Colonic mucosa (tissue), 4 donors: ENCODE data around the gene ISG15. TPM values are rescaled to one million over a fixed set of nuclear protein-coding genes. Genes with fewer than 3 reads are reported as not detected.
"Not testable (repeated sequence)": the region's sequence is repeated elsewhere in the genome, so short reads cannot be mapped to it uniquely, and the experiment has no call there.

Source experiments
- DNase-seq: peaks from one replicate; pipeline ENCODE4 v3.0.0-alpha.2; 2020
- H3K27ac ChIP-seq: fragments of 200-600 bp; one replicate; pipeline ENCODE4 v1.8.0; 2021
- H3K27me3 ChIP-seq: fragments of 200-600 bp; one replicate; pipeline ENCODE4 v1.8.0; 2021
- H3K36me3 ChIP-seq: fragments of 200-600 bp; one replicate; pipeline ENCODE4 v1.8.0; 2021
- H3K4me1 ChIP-seq: fragments of 200-600 bp; one replicate; pipeline ENCODE4 v1.8.0; 2021; ENCODE audit warnings: mild to moderate bottlenecking
- H3K4me3 ChIP-seq: fragments of 200-600 bp; one replicate; pipeline ENCODE4 v1.8.0; 2021
- H3K9ac ChIP-seq, 2 donors: one replicate each; pipeline ENCODE4 v1.7.0; 2013; ENCODE audit warnings: control low read depth in 2 of 2, low read depth in 2 of 2, low read length in 2 of 2
- H3K9me3 ChIP-seq: fragments of 200-600 bp; one replicate; pipeline ENCODE4 v1.8.0; 2021
- intact Hi-C: fragments of 100-400 bp; cut with DNase I; formaldehyde crosslinking; loops from one replicate; pipeline ENCODE4 v1.14.1; 2022
- total RNA-seq, 2 donors: library from RNA; stranded (reverse); fragmentation: NEBNext Ultra II Directional in 1 of 2; extraction: Animal tissue kit (Norgen Biotek cat#: 25700) in 1 of 2; gene quantifications; one replicate each; pipeline ENCODE4 v1.2.1, GENCODE V29; 2021
- TF ChIP-seq, protein P1 (sequence below): fragments of 200-600 bp; IDR thresholded peaks from one replicate; pipeline ENCODE4 v1.8.0; 2022; ENCODE audit warnings: antibody characterized with exemption, mild to moderate bottlenecking
- donor health status: healthy.
- donor health status: DM: no; HTN: no; CAD: no.
- donor health status: DM: no; HTN: no; CAD: no.

ISG15 gene
- total RNA-seq, 2 donors from 2014 or later, result 21.9 to 25.2 TPM

DNA sequence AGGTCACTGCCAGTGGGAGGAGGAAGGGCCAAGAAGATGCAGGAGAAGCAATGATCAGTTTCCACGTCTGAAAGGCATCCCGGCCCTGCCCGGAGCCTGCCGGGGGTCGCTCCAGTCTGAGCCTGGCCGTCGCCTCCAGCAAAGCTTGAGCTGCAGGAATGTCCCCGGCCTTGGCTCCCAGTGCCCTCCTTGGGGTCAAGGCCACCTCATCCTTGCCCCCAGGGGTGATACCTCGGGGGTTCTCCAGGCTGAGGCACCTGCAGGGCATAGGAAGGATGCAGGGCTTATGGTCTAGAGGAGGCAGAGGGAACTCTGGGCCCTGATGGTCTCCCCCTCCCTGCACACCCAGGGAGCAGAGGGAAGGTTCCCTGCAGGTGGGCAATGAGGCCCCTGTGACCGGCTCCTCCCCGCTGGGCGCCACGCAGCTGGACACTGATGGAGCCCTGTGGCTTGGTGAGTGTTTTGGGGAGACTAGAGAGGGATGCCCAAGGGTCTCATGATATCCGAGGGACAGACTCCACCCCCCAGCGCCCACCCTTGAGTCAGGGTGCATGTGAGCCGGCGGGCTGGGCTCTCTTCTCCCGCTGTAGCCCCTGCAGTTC is 40.9 kb downstream of the ISG15 start:
- Histone ChIP-seq H3K4me3 (no peak overlapping the region), H3K9ac (no peak overlapping the region), H3K9me3 (no peaks in the 10 kb centered on the region), H3K27ac (no peak overlapping the region), H3K36me3 (no peaks in the 10 kb centered on the region), H3K4me1 (peaks cover 6% of the 10 kb centered on the region), H3K27me3 (peaks cover 14% of the 10 kb centered on the region)
- intact Hi-C loops, result no loop called here
- no peak for DNase-seq
- TF ChIP-seq, protein P1, sequence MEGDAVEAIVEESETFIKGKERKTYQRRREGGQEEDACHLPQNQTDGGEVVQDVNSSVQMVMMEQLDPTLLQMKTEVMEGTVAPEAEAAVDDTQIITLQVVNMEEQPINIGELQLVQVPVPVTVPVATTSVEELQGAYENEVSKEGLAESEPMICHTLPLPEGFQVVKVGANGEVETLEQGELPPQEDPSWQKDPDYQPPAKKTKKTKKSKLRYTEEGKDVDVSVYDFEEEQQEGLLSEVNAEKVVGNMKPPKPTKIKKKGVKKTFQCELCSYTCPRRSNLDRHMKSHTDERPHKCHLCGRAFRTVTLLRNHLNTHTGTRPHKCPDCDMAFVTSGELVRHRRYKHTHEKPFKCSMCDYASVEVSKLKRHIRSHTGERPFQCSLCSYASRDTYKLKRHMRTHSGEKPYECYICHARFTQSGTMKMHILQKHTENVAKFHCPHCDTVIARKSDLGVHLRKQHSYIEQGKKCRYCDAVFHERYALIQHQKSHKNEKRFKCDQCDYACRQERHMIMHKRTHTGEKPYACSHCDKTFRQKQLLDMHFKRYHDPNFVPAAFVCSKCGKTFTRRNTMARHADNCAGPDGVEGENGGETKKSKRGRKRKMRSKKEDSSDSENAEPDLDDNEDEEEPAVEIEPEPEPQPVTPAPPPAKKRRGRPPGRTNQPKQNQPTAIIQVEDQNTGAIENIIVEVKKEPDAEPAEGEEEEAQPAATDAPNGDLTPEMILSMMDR, result no peak

DNA sequence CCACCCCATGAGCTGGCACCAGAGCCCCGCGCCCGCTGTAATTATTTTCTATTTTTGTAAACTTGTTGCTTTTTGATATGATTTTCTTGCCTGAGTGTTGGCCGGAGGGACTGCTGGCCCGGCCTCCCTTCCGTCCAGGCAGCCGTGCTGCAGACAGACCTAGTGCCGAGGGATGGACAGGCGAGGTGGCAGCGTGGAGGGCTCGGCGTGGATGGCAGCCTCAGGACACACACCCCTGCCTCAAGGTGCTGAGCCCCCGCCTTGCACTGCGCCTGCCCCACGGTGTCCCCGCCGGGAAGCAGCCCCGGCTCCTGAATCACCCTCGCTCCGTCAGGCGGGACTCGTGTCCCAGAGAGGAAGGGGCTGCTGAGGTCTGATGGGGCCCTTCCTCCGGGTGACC is 41.7 kb downstream of the ISG15 start:
- Histone ChIP-seq H3K27me3 (peaks cover 22% of the 10 kb centered on the region), H3K36me3 (no peaks in the 10 kb centered on the region), H3K9ac (no peak overlapping the region), H3K27ac (no peak overlapping the region), H3K4me3 (no peak overlapping the region), H3K9me3 (no peaks in the 10 kb centered on the region), H3K4me1 (peaks cover 11% of the 10 kb centered on the region)
- no peak for DNase-seq
- TF ChIP-seq, protein P1, result no peak
- intact Hi-C loops, result no loop called here

DNA sequence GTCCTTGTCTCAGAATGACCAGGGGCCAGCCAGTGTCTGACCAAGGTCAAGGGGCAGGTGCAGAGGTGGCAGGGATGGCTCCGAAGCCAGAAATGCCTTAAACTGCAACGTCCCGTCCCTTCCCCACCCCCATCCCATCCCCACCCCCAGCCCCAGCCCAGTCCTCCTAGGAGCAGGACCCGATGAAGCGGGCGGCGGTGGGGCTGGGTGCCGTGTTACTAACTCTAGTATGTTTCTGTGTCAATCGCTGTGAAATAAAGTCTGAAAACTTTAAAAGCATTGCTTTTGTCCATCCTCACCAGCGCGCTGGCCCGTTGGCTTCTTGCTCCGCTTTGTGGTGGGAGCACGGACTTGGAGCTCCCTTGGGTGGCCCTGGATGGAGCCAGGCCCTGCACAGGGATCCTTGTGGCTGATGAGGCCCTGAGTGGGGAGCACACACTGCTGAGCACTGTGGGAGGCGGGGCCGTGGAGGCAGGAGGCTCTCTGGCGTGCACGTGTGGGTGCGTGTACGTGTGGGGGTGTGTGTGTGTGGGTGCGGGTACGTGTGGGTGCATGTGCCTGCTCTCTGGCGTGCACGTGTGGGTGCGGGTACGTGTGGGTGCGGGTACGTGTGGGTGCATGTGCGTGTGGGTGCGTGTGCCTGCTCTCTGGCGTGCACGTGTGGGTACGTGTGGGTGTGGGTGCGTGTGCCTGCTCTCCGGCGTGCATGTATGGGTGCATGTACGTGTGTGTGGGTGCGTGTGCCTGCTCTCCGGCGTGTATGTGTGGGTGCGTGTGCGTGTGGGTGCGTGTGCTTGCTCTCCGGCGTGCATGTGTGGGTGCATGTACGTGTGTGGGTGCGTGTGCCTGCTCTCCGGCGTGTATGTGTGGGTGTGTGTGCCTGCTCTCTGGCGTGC is 42.8 kb downstream of the ISG15 start:
- Histone ChIP-seq H3K27me3 (peaks cover 33% of the 10 kb centered on the region), H3K9ac (no peak overlapping the region), H3K4me1 (peaks cover 12% of the 10 kb centered on the region), H3K4me3 (no peak overlapping the region), H3K9me3 (no peaks in the 10 kb centered on the region), H3K27ac (no peak overlapping the region), H3K36me3 (no peaks in the 10 kb centered on the region)
- TF ChIP-seq, protein P1, result no peak
- no peak for DNase-seq
- intact Hi-C loops, result no loop called here

DNA sequence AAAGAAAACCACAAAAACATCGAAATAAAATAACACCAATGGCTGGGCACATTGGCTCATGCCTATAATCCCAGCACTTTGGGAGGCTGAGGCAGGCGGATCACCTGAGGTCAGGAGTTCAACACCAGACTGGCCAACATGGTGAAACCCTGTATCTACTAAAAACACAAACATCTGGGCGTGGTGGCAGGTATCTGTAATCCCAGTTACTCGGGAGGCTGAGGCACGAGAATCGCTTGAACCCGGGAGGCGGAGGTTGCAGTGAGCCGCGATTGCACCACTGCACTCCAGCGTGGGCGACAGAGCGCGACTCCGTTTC is 44.4 kb downstream of the ISG15 start:
- H3K9me3 ChIP-seq, H3K36me3 ChIP-seq, H3K27ac ChIP-seq, intact Hi-C loops, H3K4me3 ChIP-seq, DNase-seq, H3K9ac ChIP-seq: not testable (repeated sequence)
- Histone ChIP-seq H3K4me1 (peaks cover 12% of the 10 kb centered on the region), H3K27me3 (peaks cover 46% of the 10 kb centered on the region)

DNA sequence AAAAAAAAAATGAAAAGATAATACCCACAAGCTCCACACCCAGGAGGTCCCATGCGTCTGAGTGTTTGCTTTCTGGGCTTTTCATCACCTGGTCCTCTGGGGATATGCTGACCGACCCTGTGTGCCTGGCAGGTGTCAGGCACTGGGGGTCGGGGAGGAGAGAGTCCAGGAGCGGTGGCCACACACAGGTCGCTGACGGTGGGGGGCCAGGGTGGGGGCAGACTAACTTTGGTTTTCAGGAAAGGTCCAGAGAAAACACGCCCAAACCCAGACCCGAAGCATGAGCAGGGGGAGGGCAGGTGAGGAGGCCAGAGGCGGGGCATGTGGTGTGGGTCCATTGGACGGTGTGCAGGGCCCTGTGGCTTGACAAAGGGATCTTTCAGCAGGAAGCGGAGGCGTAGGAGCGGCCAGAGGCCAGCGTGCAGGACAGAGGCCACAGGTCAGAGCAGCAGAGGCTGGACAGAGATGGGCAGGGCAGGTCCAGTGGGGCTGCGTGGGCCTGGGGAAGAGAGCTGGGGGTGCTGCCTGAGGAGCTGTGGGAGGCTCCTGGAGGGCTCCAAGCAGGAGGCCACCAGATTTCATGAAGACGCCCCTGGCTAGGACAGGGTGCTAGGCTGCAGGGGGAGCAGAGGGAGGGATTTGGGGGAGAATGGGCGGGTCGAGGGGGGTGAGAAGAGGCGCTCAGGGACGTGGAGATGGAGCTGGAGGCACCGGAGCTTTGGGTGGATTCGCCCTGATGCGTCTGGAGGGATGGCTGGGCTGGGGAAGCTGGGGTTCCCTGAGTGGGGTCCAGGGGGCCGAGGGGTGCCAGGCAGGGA is 45.0 kb downstream of the ISG15 start:
- Histone ChIP-seq H3K9ac (no peak overlapping the region), H3K36me3 (no peaks in the 10 kb centered on the region), H3K27ac (no peak overlapping the region), H3K27me3 (peaks cover 51% of the 10 kb centered on the region), H3K4me1 (peaks cover 12% of the 10 kb centered on the region), H3K9me3 (no peaks in the 10 kb centered on the region), H3K4me3 (no peak overlapping the region)
- TF ChIP-seq, protein P1, result no peak
- no peak for DNase-seq
- intact Hi-C loops, result no loop called here
